GM12872 (cell line): ENCODE results near the gene LIG3.

Source experiments
- CTCF ChIP-seq: IDR thresholded peaks from 3 replicates; pipeline ENCODE4 v1.5.1; 2011; ENCODE audit warnings: low read depth, mild to moderate bottlenecking, low read length, moderate library complexity; ENCODE audit not compliant: insufficient read depth

The LIG3 gene

GRCh38 chr17:35050170-35050569, 69.9 kb downstream of the LIG3 start:
- no peak for TF ChIP-seq CTCF

GRCh38 chr17:35051183-35051578, 70.9 kb downstream of the LIG3 start:
- no peak for TF ChIP-seq CTCF

- no peak for TF ChIP-seq CTCF
These were observed 71.4 kb downstream of the LIG3 start for GRCh38 chr17:35051579-35052240.

- TF ChIP-seq CTCF: no peak
These were observed 71.9 kb downstream of the LIG3 start for GRCh38 chr17:35052241-35052610.

DNA sequence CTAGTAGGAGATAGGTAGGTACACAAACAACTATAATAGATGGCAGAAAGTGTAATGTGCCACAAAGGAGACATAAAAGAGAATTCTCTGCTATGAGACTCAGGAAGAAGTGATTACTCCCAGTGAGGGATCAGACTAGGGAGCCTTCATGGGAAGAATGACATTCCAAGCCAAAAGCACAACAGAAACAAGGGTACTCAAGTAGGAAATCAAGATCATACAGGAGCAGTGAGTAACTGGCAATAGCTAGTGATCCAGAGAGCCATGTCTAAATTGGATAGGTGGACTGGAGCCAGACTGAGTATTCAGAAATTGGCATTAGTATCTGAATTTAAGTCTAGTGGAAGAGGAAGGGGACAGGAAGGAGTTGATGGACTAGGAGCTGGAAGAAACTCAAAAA, 72.5 kb downstream of the LIG3 start:
- no peak for TF ChIP-seq CTCF

DNA sequence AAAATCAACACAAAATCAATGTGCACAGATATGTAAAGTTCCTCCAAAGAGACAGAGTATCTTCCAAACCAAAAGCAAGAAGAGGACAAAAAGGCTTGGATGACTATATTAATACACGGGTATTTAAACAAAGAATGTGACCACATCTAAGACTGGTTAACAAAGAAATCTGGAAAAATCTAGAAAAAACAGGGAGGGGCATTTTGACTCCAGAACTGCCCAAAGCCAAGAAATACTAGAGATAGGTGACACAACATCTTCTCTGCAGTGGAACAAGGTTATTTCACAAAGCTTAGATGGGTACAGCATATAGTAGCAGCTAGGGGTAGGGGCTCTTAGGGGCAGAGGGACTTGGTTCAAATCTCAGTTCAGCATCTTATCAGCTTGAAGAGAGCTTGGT, 72.9 kb downstream of the LIG3 start:
- TF ChIP-seq CTCF: no peak

DNA sequence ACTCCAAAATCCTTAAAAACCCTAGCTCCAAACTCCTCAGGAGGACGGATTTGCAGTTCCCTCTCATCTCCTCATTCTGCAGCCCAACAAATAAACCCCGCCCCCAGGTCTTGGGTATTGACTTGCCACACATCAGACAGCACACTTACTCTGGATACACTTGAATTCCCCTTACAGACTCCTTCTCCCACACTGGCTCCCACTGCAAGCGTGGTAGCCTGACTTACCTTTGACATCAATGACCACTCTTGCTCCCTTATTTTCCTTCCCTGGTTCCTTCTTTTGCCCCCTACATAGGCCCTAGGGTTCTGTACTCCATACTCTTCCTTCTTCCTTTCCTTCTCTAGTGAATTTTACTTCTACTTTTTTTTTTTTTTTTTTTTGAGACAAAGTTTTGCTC, 75.7 kb downstream of the LIG3 start:
- no peak for TF ChIP-seq CTCF
